Measurements from ENCODE around the gene TAF7.
A peak's percentile ranks its signal among the peaks of the same experiment; 100 is the strongest.

The TAF7 gene

GRCh38 chr5:141320225-141321169, at the start of gene TAF7:
Gene TAF7 (minus strand): TSS chr5:141320784. CDS start chr5:141320044, 740 bp downstream.
- H3K4me1 Mint-ChIP-seq, result peaks cover 32% of the 10 kb centered on the region
- H3K36me3 Mint-ChIP-seq (ENCODE audit: insufficient read depth), result peaks cover 30% of the 10 kb centered on the region
- ATAC-seq (replicated peaks; ENCODE audit: extremely low read depth, poor library complexity, severe bottlenecking), result peak; percentile 90
- H3K9me3 Mint-ChIP-seq, result peaks cover 28% of the 10 kb centered on the region
- H3K4me3 Mint-ChIP-seq, result peak within 1 kb of the TSS; percentile 97
- peak; percentile 87 to 90 for DNase-seq (ENCODE audit: low spot score in 2 of 2)
- no peaks in the 10 kb centered on the region for H3K27me3 Mint-ChIP-seq
- H3K27ac Mint-ChIP-seq (ENCODE audit: low read depth), result peak within 1 kb of the TSS; percentile 100

- peaks cover 85% of the 10 kb centered on the region for H3K27me3 Mint-ChIP-seq
- peak overlapping the region; percentile 25 for H3K27ac Mint-ChIP-seq (ENCODE audit: low read depth)
- no peak overlapping the region for H3K4me3 Mint-ChIP-seq
- H3K4me1 Mint-ChIP-seq, result peaks cover 8% of the 10 kb centered on the region
- DNase-seq (ENCODE audit: low spot score in 2 of 2) (no peak), ATAC-seq (replicated peaks; ENCODE audit: extremely low read depth, poor library complexity, severe bottlenecking) (no peak)
- H3K36me3 Mint-ChIP-seq (ENCODE audit: insufficient read depth), result peaks cover 11% of the 10 kb centered on the region
- H3K9me3 Mint-ChIP-seq, result peaks cover 18% of the 10 kb centered on the region
These were observed 45.7 kb upstream of the TAF7 start for GRCh38 chr5:141366016-141366896.

- Mint-ChIP-seq H3K36me3 (ENCODE audit: insufficient read depth) (peaks cover 14% of the 10 kb centered on the region), H3K27ac (ENCODE audit: low read depth) (no peak within 1 kb of the TSS), H3K9me3 (peaks cover 20% of the 10 kb centered on the region), H3K27me3 (peaks cover 86% of the 10 kb centered on the region), H3K4me3 (no peak within 1 kb of the TSS), H3K4me1 (peaks cover 6% of the 10 kb centered on the region)
- no peak for DNase-seq (ENCODE audit: low spot score in 2 of 2)
- no peak for ATAC-seq (replicated peaks; ENCODE audit: extremely low read depth, poor library complexity, severe bottlenecking)
These were observed 43.5 kb upstream of the TAF7 start, which contains the start of gene PCDHGA5 for GRCh38 chr5:141363952-141364660. Gene PCDHGA5 (plus strand): TSS chr5:141364162. CDS start chr5:141364331, 169 bp downstream.

- H3K27ac Mint-ChIP-seq (ENCODE audit: low read depth), result no peak overlapping the region
- no peak overlapping the region for H3K4me3 Mint-ChIP-seq
- peaks cover 6% of the 10 kb centered on the region for H3K4me1 Mint-ChIP-seq
- ATAC-seq (replicated peaks; ENCODE audit: extremely low read depth, poor library complexity, severe bottlenecking) (no peak), DNase-seq (ENCODE audit: low spot score in 2 of 2) (no peak)
- peaks cover 14% of the 10 kb centered on the region for H3K36me3 Mint-ChIP-seq (ENCODE audit: insufficient read depth)
- H3K27me3 Mint-ChIP-seq, result peaks cover 90% of the 10 kb centered on the region
- H3K9me3 Mint-ChIP-seq, result peaks cover 20% of the 10 kb centered on the region
These were observed 42.1 kb upstream of the TAF7 start for GRCh38 chr5:141362719-141363118.

GRCh38 chr5:141360685-141361084, 40.1 kb upstream of the TAF7 start:
- Mint-ChIP-seq H3K9me3 (peaks cover 18% of the 10 kb centered on the region), H3K27ac (ENCODE audit: low read depth) (no peak overlapping the region), H3K36me3 (ENCODE audit: insufficient read depth) (peaks cover 12% of the 10 kb centered on the region), H3K4me3 (peak overlapping the region; percentile 79), H3K4me1 (peaks cover 6% of the 10 kb centered on the region), H3K27me3 (peaks cover 87% of the 10 kb centered on the region)
- ATAC-seq (replicated peaks; ENCODE audit: extremely low read depth, poor library complexity, severe bottlenecking) (no peak), DNase-seq (ENCODE audit: low spot score in 2 of 2) (no peak)

GRCh38 chr5:141359790-141360426, 39.3 kb upstream of the TAF7 start, which contains the start of gene PCDHGB2:
Gene PCDHGB2 (plus strand): TSS chr5:141359994. CDS start chr5:141360136, 142 bp downstream.
- Mint-ChIP-seq H3K4me3 (peak within 1 kb of the TSS; percentile 79), H3K9me3 (peaks cover 14% of the 10 kb centered on the region), H3K36me3 (ENCODE audit: insufficient read depth) (peaks cover 8% of the 10 kb centered on the region), H3K27ac (ENCODE audit: low read depth) (peak within 1 kb of the TSS; percentile 87), H3K27me3 (peaks cover 85% of the 10 kb centered on the region), H3K4me1 (peaks cover 6% of the 10 kb centered on the region)
- DNase-seq (ENCODE audit: low spot score in 2 of 2) (no peak), ATAC-seq (replicated peaks; ENCODE audit: extremely low read depth, poor library complexity, severe bottlenecking) (no peak)

- DNase-seq (ENCODE audit: low spot score in 2 of 2) (no peak), ATAC-seq (replicated peaks; ENCODE audit: extremely low read depth, poor library complexity, severe bottlenecking) (no peak)
- Mint-ChIP-seq H3K4me1 (peaks cover 6% of the 10 kb centered on the region), H3K9me3 (peaks cover 6% of the 10 kb centered on the region), H3K4me3 (no peak overlapping the region), H3K36me3 (ENCODE audit: insufficient read depth) (peaks cover 5% of the 10 kb centered on the region), H3K27ac (ENCODE audit: low read depth) (no peak overlapping the region), H3K27me3 (peaks cover 84% of the 10 kb centered on the region)
These were observed 36.4 kb upstream of the TAF7 start for GRCh38 chr5:141356950-141357349.

GRCh38 chr5:141356133-141356532, 35.5 kb upstream of the TAF7 start:
- peaks cover 78% of the 10 kb centered on the region for H3K27me3 Mint-ChIP-seq
- peaks cover 3% of the 10 kb centered on the region for H3K36me3 Mint-ChIP-seq (ENCODE audit: insufficient read depth)
- ATAC-seq (replicated peaks; ENCODE audit: extremely low read depth, poor library complexity, severe bottlenecking), result no peak
- peaks cover 6% of the 10 kb centered on the region for H3K4me1 Mint-ChIP-seq
- H3K4me3 Mint-ChIP-seq, result no peak overlapping the region
- DNase-seq (ENCODE audit: low spot score in 2 of 2), result no peak
- peaks cover 6% of the 10 kb centered on the region for H3K9me3 Mint-ChIP-seq
- H3K27ac Mint-ChIP-seq (ENCODE audit: low read depth), result no peak overlapping the region

- peaks cover 78% of the 10 kb centered on the region for H3K27me3 Mint-ChIP-seq
- ATAC-seq (replicated peaks; ENCODE audit: extremely low read depth, poor library complexity, severe bottlenecking) (no peak), DNase-seq (ENCODE audit: low spot score in 2 of 2) (no peak)
- H3K4me1 Mint-ChIP-seq, result peaks cover 6% of the 10 kb centered on the region
- H3K4me3 Mint-ChIP-seq, result no peak overlapping the region
- H3K27ac Mint-ChIP-seq (ENCODE audit: low read depth), result no peak overlapping the region
- peaks cover under 1% of the 10 kb centered on the region for H3K36me3 Mint-ChIP-seq (ENCODE audit: insufficient read depth)
- H3K9me3 Mint-ChIP-seq, result peaks cover 6% of the 10 kb centered on the region
These were observed 35.1 kb upstream of the TAF7 start for GRCh38 chr5:141355641-141356040.

- ATAC-seq (replicated peaks; ENCODE audit: extremely low read depth, poor library complexity, severe bottlenecking) (no peak), DNase-seq (ENCODE audit: low spot score in 2 of 2) (no peak)
- peaks cover 5% of the 10 kb centered on the region for H3K4me1 Mint-ChIP-seq
- no peak within 1 kb of the TSS for H3K27ac Mint-ChIP-seq (ENCODE audit: low read depth)
- H3K27me3 Mint-ChIP-seq, result peaks cover 81% of the 10 kb centered on the region
- H3K9me3 Mint-ChIP-seq, result peaks cover 9% of the 10 kb centered on the region
- no peaks in the 10 kb centered on the region for H3K36me3 Mint-ChIP-seq (ENCODE audit: insufficient read depth)
- peak within 1 kb of the TSS; percentile 34 for H3K4me3 Mint-ChIP-seq
These were observed 34.4 kb upstream of the TAF7 start, which contains the start of gene PCDHGA4 for GRCh38 chr5:141354900-141355469. Gene PCDHGA4 (plus strand): TSS chr5:141355021. CDS start chr5:141355108, 87 bp downstream.

GRCh38 chr5:141351591-141351990, 31.0 kb upstream of the TAF7 start:
- ATAC-seq (replicated peaks; ENCODE audit: extremely low read depth, poor library complexity, severe bottlenecking), result no peak
- no peak overlapping the region for H3K27ac Mint-ChIP-seq (ENCODE audit: low read depth)
- no peaks in the 10 kb centered on the region for H3K36me3 Mint-ChIP-seq (ENCODE audit: insufficient read depth)
- H3K4me3 Mint-ChIP-seq, result no peak overlapping the region
- peaks cover 5% of the 10 kb centered on the region for H3K9me3 Mint-ChIP-seq
- H3K27me3 Mint-ChIP-seq, result peaks cover 67% of the 10 kb centered on the region
- no peak for DNase-seq (ENCODE audit: low spot score in 2 of 2)
- no peaks in the 10 kb centered on the region for H3K4me1 Mint-ChIP-seq

All from central memory CD8-positive, alpha-beta T cell (primary cell).